Thyroid gland (tissue), 4 donors: ENCODE results near the gene CRIP1.

Source experiments
- CTCF ChIP-seq, 6 experiments: fragments of 200-600 bp in 3 of 6; fragments of 450-650 bp in 3 of 6; sonication (generic) in 3 of 6; IDR thresholded peaks; one replicate each; pipeline ENCODE4 v1.5.1; 2016 to 2019; ENCODE audit warnings: antibody characterized with exemption in 6 of 6, mild to moderate bottlenecking in 2 of 6, inconsistent platforms in 1 of 6, moderate library complexity in 1 of 6
- POLR2A ChIP-seq, 2 donors: fragments of 450-650 bp; IDR thresholded peaks; one replicate each; pipeline ENCODE4 v1.6.1; 2017; ENCODE audit warnings: antibody characterized with exemption in 2 of 2, mild to moderate bottlenecking in 2 of 2, moderate library complexity in 1 of 2

- TF ChIP-seq CTCF (IDR thresholded peaks at IDR 0.05) (no peak), POLR2A (IDR thresholded peaks at IDR 0.05) (no peak)
Observed at GRCh38 chr14:105495101-105495989, 8.7 kb downstream of the CRIP1 start.
